Thyroid gland (tissue), 4 donors: ENCODE results near the gene KCNIP1.

Source experiments
- CTCF ChIP-seq, 6 experiments: fragments of 200-600 bp in 3 of 6; fragments of 450-650 bp in 3 of 6; sonication (generic) in 3 of 6; IDR thresholded peaks; one replicate each; pipeline ENCODE4 v1.5.1; 2016 to 2019; ENCODE audit warnings: antibody characterized with exemption in 6 of 6, mild to moderate bottlenecking in 2 of 6, inconsistent platforms in 1 of 6, moderate library complexity in 1 of 6
- POLR2A ChIP-seq, 2 donors: fragments of 450-650 bp; IDR thresholded peaks; one replicate each; pipeline ENCODE4 v1.6.1; 2017; ENCODE audit warnings: antibody characterized with exemption in 2 of 2, mild to moderate bottlenecking in 2 of 2, moderate library complexity in 1 of 2

- TF ChIP-seq CTCF (IDR thresholded peaks at IDR 0.05) (no peak), POLR2A (IDR thresholded peaks at IDR 0.05) (no peak)
Measured at GRCh38 chr5:170643591-170643990, 139.8 kb downstream of the KCNIP1 start.
